HUES64 (cell line): ENCODE measurements around the gene NKAIN1.

ENCODE experiments used
- H3K27ac ChIP-seq: 2 replicates; pipeline ENCODE4 v1.7.0; 2013; ENCODE audit warnings: low read depth, low read length, inconsistent platforms
- H3K27me3 ChIP-seq: 2 replicates; pipeline ENCODE4 v1.6.1; 2013; ENCODE audit warnings: mild to moderate bottlenecking, low read length; ENCODE audit not compliant: insufficient read depth
- H3K36me3 ChIP-seq: 2 replicates; pipeline ENCODE4 v1.6.1; 2013; ENCODE audit warnings: mild to moderate bottlenecking, low read length; ENCODE audit not compliant: insufficient read depth
- H3K4me1 ChIP-seq: 2 replicates; pipeline ENCODE4 v1.6.1; 2013; ENCODE audit warnings: mild to moderate bottlenecking, low read length, moderate library complexity; ENCODE audit not compliant: insufficient read depth
- H3K4me3 ChIP-seq: 2 replicates; pipeline ENCODE4 v1.5.1; 2013; ENCODE audit warnings: mild to moderate bottlenecking, low read length, moderate library complexity
- H3K9ac ChIP-seq: 2 replicates; pipeline ENCODE4 v1.6.1; 2013; ENCODE audit warnings: mild to moderate bottlenecking, low read depth, low read length
- H3K9me3 ChIP-seq: 2 replicates; pipeline ENCODE4 v1.6.1; 2013; ENCODE audit warnings: low read depth, low read length; ENCODE audit not compliant: insufficient read depth
- WGBS: fragments of 150-250, 120-280 bp; methylation state at CpG from one replicate; pipeline ENCODE4 v1.1.7; 2013; ENCODE audit warnings: missing lambda C conversion rate; 5-methylcytosine and 5-hydroxymethylcytosine counted together

Gene NKAIN1

GRCh38 chr1:31216016-31216415 is 23.7 kb downstream of the NKAIN1 start:
- H3K27me3 ChIP-seq = no peaks in the 10 kb centered on the region
- H3K9ac ChIP-seq = no peak overlapping the region
- no peak overlapping the region for H3K4me3 ChIP-seq
- 42% methylated on average over 10 of the region's 10 CpGs for WGBS
- H3K4me1 ChIP-seq = peaks cover 8% of the 10 kb centered on the region; the same call in 1 of the 2 replicates
- no peaks in the 10 kb centered on the region for H3K36me3 ChIP-seq
- no peaks in the 10 kb centered on the region for H3K9me3 ChIP-seq
- H3K27ac ChIP-seq = no peak overlapping the region

GRCh38 chr1:31215065-31215570 is 24.6 kb downstream of the NKAIN1 start:
- Histone ChIP-seq H3K9ac (no peak overlapping the region), H3K27ac (no peak overlapping the region), H3K4me3 (no peak overlapping the region), H3K27me3 (no peaks in the 10 kb centered on the region), H3K9me3 (no peaks in the 10 kb centered on the region), H3K4me1 (peaks cover 8% of the 10 kb centered on the region; the same call in 1 of the 2 replicates), H3K36me3 (no peaks in the 10 kb centered on the region)
- WGBS = 79% methylated on average over 11 of the region's 11 CpGs

- 59% methylated on average over 12 of the region's 12 CpGs for WGBS
- Histone ChIP-seq H3K4me1 (peaks cover 8% of the 10 kb centered on the region; the same call in 1 of the 2 replicates), H3K27me3 (no peaks in the 10 kb centered on the region), H3K36me3 (no peaks in the 10 kb centered on the region), H3K9ac (no peak overlapping the region), H3K27ac (no peak overlapping the region), H3K9me3 (no peaks in the 10 kb centered on the region), H3K4me3 (no peak overlapping the region)
These were observed 25.2 kb downstream of the NKAIN1 start for GRCh38 chr1:31214316-31215064.

DNA sequence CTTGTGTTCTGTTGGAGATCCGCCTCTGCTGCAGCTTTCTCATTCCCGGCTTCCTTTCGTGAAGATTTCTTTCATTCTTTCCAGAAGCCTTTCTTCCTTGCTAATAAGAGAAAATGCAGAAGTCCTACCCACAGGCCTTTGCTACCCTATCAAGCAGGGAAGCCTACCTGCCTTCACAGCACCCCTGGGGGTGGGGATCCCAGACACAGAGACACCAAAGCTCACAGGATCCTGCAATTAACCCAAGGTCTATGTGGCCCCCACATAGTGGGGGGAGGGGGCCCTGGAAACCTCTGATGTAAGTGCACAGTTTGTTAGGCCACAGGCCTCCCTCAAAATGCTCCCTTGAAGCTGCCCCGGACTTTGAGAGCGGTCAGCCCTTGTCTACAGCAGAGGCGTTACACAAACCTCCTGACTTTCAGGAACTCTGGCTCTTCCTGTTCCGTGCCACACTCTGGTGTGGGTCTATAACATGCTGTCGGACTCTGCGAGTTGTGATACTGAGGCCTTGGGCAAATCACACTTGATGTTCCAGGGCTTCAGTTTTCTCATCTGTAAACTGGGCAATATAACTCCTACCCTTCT is 31.2 kb downstream of the NKAIN1 start:
- no peak overlapping the region for H3K27ac ChIP-seq
- WGBS = 90% methylated on average over 9 of the region's 9 CpGs

GRCh38 chr1:31207569-31207968 is 32.1 kb downstream of the NKAIN1 start:
- Histone ChIP-seq H3K4me3 (no peak overlapping the region), H3K36me3 (no peaks in the 10 kb centered on the region), H3K9ac (no peak overlapping the region), H3K4me1 (no peaks in the 10 kb centered on the region), H3K27ac (no peak overlapping the region), H3K9me3 (no peaks in the 10 kb centered on the region), H3K27me3 (no peaks in the 10 kb centered on the region)
- WGBS = 86% methylated on average over 5 of the region's 5 CpGs

More for the DNA sequence above, 31.2 kb downstream of the NKAIN1 start:
- Histone ChIP-seq H3K9me3 (no peaks in the 10 kb centered on the region), H3K36me3 (no peaks in the 10 kb centered on the region), H3K27me3 (no peaks in the 10 kb centered on the region), H3K4me3 (no peak overlapping the region), H3K4me1 (no peaks in the 10 kb centered on the region), H3K9ac (no peak overlapping the region)

DNA sequence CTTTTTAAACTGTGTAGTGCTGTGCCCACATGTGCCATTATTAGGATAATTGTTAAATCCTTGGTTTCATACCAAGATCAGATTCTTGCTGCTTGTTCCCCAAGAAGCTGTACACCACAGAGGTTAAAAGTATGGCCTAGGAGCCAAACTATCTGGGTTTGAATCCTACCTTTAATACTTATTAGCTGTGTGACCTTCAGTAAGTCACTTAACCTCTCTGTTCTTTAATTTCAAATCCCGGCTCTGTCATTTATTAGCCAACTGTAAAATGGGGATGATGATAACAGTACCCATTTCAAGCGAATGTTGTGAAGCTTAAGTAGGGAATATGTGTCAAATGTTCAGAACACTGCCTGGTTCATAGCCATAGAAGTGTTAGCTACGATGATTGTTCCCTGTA is 32.6 kb downstream of the NKAIN1 start:
- no peaks in the 10 kb centered on the region for H3K27me3 ChIP-seq
- H3K4me1 ChIP-seq = no peaks in the 10 kb centered on the region
- 89% methylated on average over 3 of the region's 3 CpGs for WGBS
- H3K9ac ChIP-seq = no peak overlapping the region
- H3K36me3 ChIP-seq = no peaks in the 10 kb centered on the region
- no peak overlapping the region for H3K4me3 ChIP-seq
- H3K9me3 ChIP-seq = no peaks in the 10 kb centered on the region
- no peak overlapping the region for H3K27ac ChIP-seq

- Histone ChIP-seq H3K9ac (no peak overlapping the region), H3K4me1 (peaks cover 5% of the 10 kb centered on the region; the same call in 1 of the 2 replicates), H3K4me3 (no peak overlapping the region), H3K27ac (no peak overlapping the region), H3K27me3 (no peaks in the 10 kb centered on the region), H3K36me3 (no peaks in the 10 kb centered on the region), H3K9me3 (no peaks in the 10 kb centered on the region)
- WGBS = 72% methylated on average over 5 of the region's 10 CpGs
These were observed 36.5 kb downstream of the NKAIN1 start for GRCh38 chr1:31203215-31203614.

DNA sequence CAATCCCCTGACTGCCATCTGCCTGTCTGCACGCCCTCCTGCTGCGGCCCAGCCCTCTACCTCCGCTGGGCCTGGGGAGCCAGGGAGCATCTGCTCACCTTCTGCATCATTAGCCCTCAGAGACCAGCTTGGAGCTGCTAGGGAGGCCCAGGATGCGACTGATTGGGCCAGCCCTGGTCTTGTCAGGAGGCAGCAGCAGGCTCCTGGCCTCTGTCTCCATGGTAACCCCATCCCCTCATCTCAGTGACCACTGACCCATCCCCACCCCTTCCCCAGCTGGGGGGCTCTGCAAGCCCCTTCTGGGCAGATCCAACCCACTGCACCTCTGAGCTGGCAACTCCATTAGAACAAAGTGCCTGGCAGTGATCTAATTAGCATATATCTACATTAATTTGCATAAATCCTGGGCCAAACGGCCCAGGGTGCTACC is 37.7 kb downstream of the NKAIN1 start:
- no peak overlapping the region for H3K27ac ChIP-seq
- H3K4me3 ChIP-seq = no peak overlapping the region
- H3K36me3 ChIP-seq = no peaks in the 10 kb centered on the region
- peaks cover 5% of the 10 kb centered on the region; the same call in 1 of the 2 replicates for H3K4me1 ChIP-seq
- H3K9me3 ChIP-seq = no peaks in the 10 kb centered on the region
- H3K27me3 ChIP-seq = no peaks in the 10 kb centered on the region
- H3K9ac ChIP-seq = no peak overlapping the region
- WGBS = 82% methylated on average over 5 of the region's 5 CpGs

DNA sequence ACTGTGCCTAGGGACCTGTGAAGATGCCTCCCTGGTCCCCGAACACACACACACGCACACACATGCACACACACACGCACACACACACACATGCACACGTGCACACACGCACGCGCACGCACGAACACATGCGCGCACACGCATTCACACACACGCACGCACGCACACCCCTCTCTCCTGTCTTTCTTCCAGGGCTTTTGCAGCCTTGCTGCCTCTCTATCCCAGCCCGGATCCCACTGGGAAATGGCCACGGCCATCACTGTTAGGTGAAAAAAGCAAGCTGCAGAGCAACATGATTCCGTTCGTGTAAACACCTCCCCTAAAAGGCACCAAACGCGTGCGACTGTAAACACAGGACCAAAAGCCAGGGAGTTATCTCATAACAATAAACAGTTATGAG is 39.7 kb downstream of the NKAIN1 start:
- peaks cover 5% of the 10 kb centered on the region; the same call in 1 of the 2 replicates for H3K4me1 ChIP-seq
- no peaks in the 10 kb centered on the region for H3K36me3 ChIP-seq
- H3K9ac ChIP-seq = no peak overlapping the region
- no peak overlapping the region for H3K4me3 ChIP-seq
- 77% methylated on average over 19 of the region's 22 CpGs for WGBS
- no peaks in the 10 kb centered on the region for H3K9me3 ChIP-seq
- no peak overlapping the region for H3K27ac ChIP-seq
- no peaks in the 10 kb centered on the region for H3K27me3 ChIP-seq

- Histone ChIP-seq H3K27me3 (no peaks in the 10 kb centered on the region), H3K9ac (no peak overlapping the region), H3K27ac (no peak overlapping the region), H3K4me1 (peaks cover 5% of the 10 kb centered on the region; the same call in 1 of the 2 replicates), H3K9me3 (no peaks in the 10 kb centered on the region), H3K36me3 (no peaks in the 10 kb centered on the region), H3K4me3 (no peak overlapping the region)
- 91% methylated on average over 8 of the region's 8 CpGs for WGBS
These were observed 40.4 kb downstream of the NKAIN1 start for GRCh38 chr1:31199236-31199790.

- Histone ChIP-seq H3K36me3 (no peaks in the 10 kb centered on the region), H3K9ac (no peak overlapping the region), H3K27me3 (no peaks in the 10 kb centered on the region), H3K4me1 (peaks cover 5% of the 10 kb centered on the region; the same call in 1 of the 2 replicates), H3K27ac (no peak overlapping the region), H3K9me3 (no peaks in the 10 kb centered on the region), H3K4me3 (no peak overlapping the region)
- 68% methylated on average over 7 of the region's 7 CpGs for WGBS
These were observed 41.1 kb downstream of the NKAIN1 start for GRCh38 chr1:31198600-31198999.
